NCI-H510A (cell line): Measurements from ENCODE around the gene HHIPL1.

Experiments used
- DNase-seq: peaks from one replicate; lab custom pipeline; 2025; lab: John Stamatoyannopoulos, UW

Gene HHIPL1

GRCh38 chr14:99689266-99690236 is 44.6 kb downstream of the HHIPL1 start:
- DNase-seq = no peak

- no peak for DNase-seq
Observed at GRCh38 chr14:99690636-99691035, 45.7 kb downstream of the HHIPL1 start.

- no peak for DNase-seq
Observed at GRCh38 chr14:99691111-99691885, 46.4 kb downstream of the HHIPL1 start.

- DNase-seq = no peak
Observed at GRCh38 chr14:99693918-99694317, 49.0 kb downstream of the HHIPL1 start.

GRCh38 chr14:99696929-99697328 is 52.0 kb downstream of the HHIPL1 start:
- no peak for DNase-seq

GRCh38 chr14:99698236-99698635 is 53.3 kb downstream of the HHIPL1 start:
- no peak for DNase-seq

- no peak for DNase-seq
Observed at GRCh38 chr14:99698642-99699041, 53.7 kb downstream of the HHIPL1 start.

GRCh38 chr14:99699085-99699760 is 54.3 kb downstream of the HHIPL1 start:
- DNase-seq = no peak

GRCh38 chr14:99699861-99700260 is 54.9 kb downstream of the HHIPL1 start:
- DNase-seq = no peak

GRCh38 chr14:99700379-99700778 is 55.5 kb downstream of the HHIPL1 start:
- no peak for DNase-seq

- DNase-seq = no peak
Observed at GRCh38 chr14:99701260-99701659, 56.3 kb downstream of the HHIPL1 start.

- DNase-seq = no peak
Observed at GRCh38 chr14:99702115-99702514, 57.2 kb downstream of the HHIPL1 start.

- no peak for DNase-seq
Observed at GRCh38 chr14:99703381-99703780, 58.5 kb downstream of the HHIPL1 start.

- DNase-seq = no peak
Observed at GRCh38 chr14:99704037-99704436, 59.1 kb downstream of the HHIPL1 start.

GRCh38 chr14:99706107-99706900 is 61.4 kb downstream of the HHIPL1 start:
- no peak for DNase-seq

GRCh38 chr14:99707420-99707819 is 62.5 kb downstream of the HHIPL1 start:
- no peak for DNase-seq

GRCh38 chr14:99707921-99708320 is 63.0 kb downstream of the HHIPL1 start:
- DNase-seq = no peak

GRCh38 chr14:99708449-99708848 is 63.5 kb downstream of the HHIPL1 start:
- DNase-seq = no peak

- no peak for DNase-seq
Observed at GRCh38 chr14:99713972-99714371, 69.0 kb downstream of the HHIPL1 start.

- no peak for DNase-seq
Observed at GRCh38 chr14:99715266-99716000, 70.5 kb downstream of the HHIPL1 start.
